Ascending aorta (tissue), 2 donors: ENCODE measurements around the gene NCAPG. TPM values are rescaled to one million over a fixed set of nuclear protein-coding genes. Genes with fewer than 3 reads are reported as not detected.

Experiments
- DNase-seq, 2 donors: peaks; one replicate each; pipeline ENCODE4 v3.0.0-alpha.2; 2019; ENCODE audit warnings: low spot score in 2 of 2
- H3K27ac ChIP-seq, 2 donors: fragments of 200-600 bp; sonication (generic); one replicate each; pipeline ENCODE4 v1.5.1; 2016 to 2017; ENCODE audit warnings: mild to moderate bottlenecking in 1 of 2
- H3K27me3 ChIP-seq: fragments of 200-600 bp; sonication (generic); one replicate; pipeline ENCODE4 v1.5.1; 2017
- H3K36me3 ChIP-seq, 2 donors: fragments of 200-600 bp; sonication (generic); one replicate each; pipeline ENCODE4 v1.5.1; 2016
- H3K4me1 ChIP-seq, 2 donors: fragments of 200-600 bp; sonication (generic); one replicate each; pipeline ENCODE4 v1.5.1; 2016 to 2017; ENCODE audit warnings: mild to moderate bottlenecking in 1 of 2
- H3K4me3 ChIP-seq, 2 donors: fragments of 200-600 bp; sonication (generic); one replicate each; pipeline ENCODE4 v1.5.1; 2016 to 2017; ENCODE audit warnings: mild to moderate bottlenecking in 1 of 2
- H3K9me3 ChIP-seq, 2 donors: fragments of 200-600 bp; sonication (generic); one replicate each; pipeline ENCODE4 v1.5.1; 2016
- intact Hi-C: fragments of 100-400 bp; cut with DNase I; formaldehyde crosslinking; loops from one replicate; pipeline ENCODE4 v1.15.1; 2023
- total RNA-seq: library from RNA; depleted of rRNA; stranded (reverse); fragments of >200 nt; gene quantifications from one replicate; pipeline ENCODE4 v1.1.0, GENCODE V29; 2016
- TF ChIP-seq, protein P1 (sequence below), 3 experiments: fragments of 200-600 bp in 2 of 3; fragments of 450-650 bp in 1 of 3; sonication (generic) in 2 of 3; IDR thresholded peaks; one replicate each; pipeline ENCODE4 v1.5.1; 2016 to 2019; ENCODE audit warnings: antibody characterized with exemption in 3 of 3, mild to moderate bottlenecking in 1 of 3, moderate library complexity in 1 of 3

Gene NCAPG
- total RNA-seq, 1 donor from 2014 or later = not detected

DNA sequence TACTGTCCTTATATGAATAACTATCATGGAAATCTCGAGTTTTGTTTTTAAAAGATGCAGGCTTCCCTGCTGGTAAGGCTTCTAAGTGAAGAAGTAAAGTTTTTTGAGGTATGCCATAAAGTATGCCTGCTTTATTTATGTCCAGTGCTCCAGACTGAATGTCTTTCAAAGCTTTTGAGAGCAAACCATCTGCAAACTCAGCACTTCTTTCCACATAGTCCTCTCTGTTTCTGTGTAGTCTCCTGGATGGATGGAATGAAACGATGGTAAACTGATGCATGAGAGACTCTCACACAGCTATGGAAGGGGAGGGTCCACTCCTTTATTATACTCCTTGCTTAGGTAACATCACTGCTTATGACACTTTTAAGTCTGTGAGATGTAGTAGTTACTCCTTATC is 73.7 kb downstream of the NCAPG start:
- Histone ChIP-seq H3K36me3 (peaks cover 0 to 8% of the 10 kb centered on the region in 2 donors), H3K9me3 (no peaks in the 10 kb centered on the region), H3K27ac (no peak overlapping the region), H3K4me3 (no peak overlapping the region), H3K4me1 (no peaks in the 10 kb centered on the region), H3K27me3 (no peaks in the 10 kb centered on the region)
- TF ChIP-seq, protein P1, sequence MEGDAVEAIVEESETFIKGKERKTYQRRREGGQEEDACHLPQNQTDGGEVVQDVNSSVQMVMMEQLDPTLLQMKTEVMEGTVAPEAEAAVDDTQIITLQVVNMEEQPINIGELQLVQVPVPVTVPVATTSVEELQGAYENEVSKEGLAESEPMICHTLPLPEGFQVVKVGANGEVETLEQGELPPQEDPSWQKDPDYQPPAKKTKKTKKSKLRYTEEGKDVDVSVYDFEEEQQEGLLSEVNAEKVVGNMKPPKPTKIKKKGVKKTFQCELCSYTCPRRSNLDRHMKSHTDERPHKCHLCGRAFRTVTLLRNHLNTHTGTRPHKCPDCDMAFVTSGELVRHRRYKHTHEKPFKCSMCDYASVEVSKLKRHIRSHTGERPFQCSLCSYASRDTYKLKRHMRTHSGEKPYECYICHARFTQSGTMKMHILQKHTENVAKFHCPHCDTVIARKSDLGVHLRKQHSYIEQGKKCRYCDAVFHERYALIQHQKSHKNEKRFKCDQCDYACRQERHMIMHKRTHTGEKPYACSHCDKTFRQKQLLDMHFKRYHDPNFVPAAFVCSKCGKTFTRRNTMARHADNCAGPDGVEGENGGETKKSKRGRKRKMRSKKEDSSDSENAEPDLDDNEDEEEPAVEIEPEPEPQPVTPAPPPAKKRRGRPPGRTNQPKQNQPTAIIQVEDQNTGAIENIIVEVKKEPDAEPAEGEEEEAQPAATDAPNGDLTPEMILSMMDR (IDR thresholded peaks at IDR 0.05) = no peak
- DNase-seq = no peak
- intact Hi-C loops = no loop called here

DNA sequence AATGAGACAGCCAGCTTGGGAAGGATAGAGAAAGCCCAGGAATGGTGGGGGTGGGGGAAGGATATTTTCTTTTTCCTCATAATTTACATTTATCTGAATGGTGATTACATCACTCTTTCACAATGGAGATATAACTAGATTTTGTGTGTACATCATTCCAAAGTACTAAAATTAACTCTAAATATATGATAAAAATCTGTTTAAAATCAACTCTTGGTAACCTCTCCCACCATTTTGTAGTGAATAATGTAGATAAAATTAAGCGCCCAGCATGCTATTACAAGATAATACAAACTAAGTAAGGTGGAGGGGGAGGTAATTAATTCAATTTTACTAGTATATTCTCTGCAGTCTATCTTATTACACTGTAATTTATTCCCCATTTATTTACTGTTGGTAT is 78.9 kb downstream of the NCAPG start:
- intact Hi-C loops = no loop called here
- H3K27ac ChIP-seq = no peak overlapping the region

DNA sequence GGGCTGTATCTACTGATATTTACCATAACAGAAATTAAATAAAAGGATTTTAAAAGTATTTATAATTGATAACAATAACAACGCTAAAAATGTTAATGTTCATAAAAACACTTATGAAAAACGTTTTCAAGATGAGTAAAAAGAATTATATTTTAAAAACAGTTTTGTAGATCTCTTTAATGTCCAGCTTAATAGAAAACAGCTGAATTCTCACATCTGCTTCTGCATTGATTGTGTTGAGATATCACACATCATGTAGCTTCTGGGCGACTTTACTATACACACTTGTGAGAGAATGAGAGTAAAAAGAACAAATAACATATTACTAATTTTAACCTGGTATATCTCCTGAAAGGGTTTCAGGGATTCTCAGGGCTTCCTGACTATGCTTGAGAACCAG is 83.6 kb downstream of the NCAPG start:
- DNase-seq = no peak
- no peaks in the 10 kb centered on the region for H3K9me3 ChIP-seq
- H3K4me1 ChIP-seq = no peaks in the 10 kb centered on the region
- peaks cover 0 to 6% of the 10 kb centered on the region in 2 donors for H3K36me3 ChIP-seq
- TF ChIP-seq, protein P1 (IDR thresholded peaks at IDR 0.05) = no peak
- H3K27me3 ChIP-seq = no peaks in the 10 kb centered on the region
- H3K27ac ChIP-seq = no peak overlapping the region
- intact Hi-C loops = no loop called here
- H3K4me3 ChIP-seq = no peak overlapping the region

More for the DNA sequence above, 78.9 kb downstream of the NCAPG start:
- H3K4me1 ChIP-seq = no peaks in the 10 kb centered on the region
- H3K9me3 ChIP-seq = no peaks in the 10 kb centered on the region
- no peak for DNase-seq
- H3K27me3 ChIP-seq = no peaks in the 10 kb centered on the region
- H3K36me3 ChIP-seq = peaks cover 0 to 3% of the 10 kb centered on the region in 2 donors
- no peak overlapping the region for H3K4me3 ChIP-seq
- TF ChIP-seq, protein P1 (IDR thresholded peaks at IDR 0.05) = no peak

Other genes with a start within 250 kb of the NCAPG start
- gene LAP3, start 233.8 kb upstream of the NCAPG start, total RNA-seq = 60.3 TPM
- gene MED28, start 196.3 kb upstream of the NCAPG start, total RNA-seq = 6.2 TPM
- not detected for gene FAM184B, start 29.4 kb upstream of the NCAPG start, total RNA-seq
- gene DCAF16, start 222 bp upstream of the NCAPG start, total RNA-seq = 7.9 TPM
- gene LCORL, start 210.8 kb downstream of the NCAPG start, total RNA-seq = 1.4 TPM